KOPT-K1 (cell line): ENCODE results near the gene DDX1.
"Not testable (repeated sequence)": the region's sequence is repeated elsewhere in the genome, so short reads cannot be mapped to it uniquely, and the experiment has no call there.

Experiments used
- H3K27ac ChIP-seq: fragments of 200-600 bp; sonication (generic); 2 replicates; pipeline ENCODE4 v1.5.1; 2016; ENCODE audit warnings: antibody characterized with exemption, mild to moderate bottlenecking, low read depth, low read length; ENCODE audit not compliant: poor library complexity, severe bottlenecking
- H3K36me3 ChIP-seq: fragments of 200-600 bp; sonication (generic); 2 replicates; pipeline ENCODE4 v1.5.1; 2017; ENCODE audit warnings: antibody characterized with exemption, mild to moderate bottlenecking, low read length, moderate library complexity; ENCODE audit not compliant: insufficient read depth
- H3K9me3 ChIP-seq: fragments of 200-600 bp; sonication (generic); 2 replicates; pipeline ENCODE4 v1.5.1; 2017; ENCODE audit warnings: antibody characterized with exemption, low read length, mild to moderate bottlenecking; ENCODE audit not compliant: insufficient read depth, poor library complexity, severe bottlenecking

The DDX1 gene

DNA sequence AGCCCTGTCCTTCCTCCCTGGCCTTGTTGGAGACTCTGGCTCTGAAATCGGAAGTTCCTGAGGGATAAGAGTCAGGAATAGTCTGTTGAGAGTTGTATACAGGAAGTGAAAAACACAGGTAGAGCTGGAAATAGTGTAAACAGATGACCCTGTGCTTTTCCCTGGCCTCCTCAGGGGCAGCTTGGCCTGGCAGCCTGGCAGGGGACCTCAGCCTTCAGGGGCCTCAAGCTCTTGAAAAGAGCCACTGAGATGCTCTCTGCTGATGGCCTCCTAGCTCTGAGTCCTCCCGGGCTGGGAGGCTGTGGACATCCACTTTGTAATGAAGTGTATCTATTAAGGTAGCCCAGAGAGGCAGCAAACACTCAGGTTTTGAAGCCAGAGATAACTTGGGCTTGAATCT, 79.3 kb downstream of the DDX1 start:
- Histone ChIP-seq H3K27ac (no peak overlapping the region), H3K36me3 (no peaks in the 10 kb centered on the region), H3K9me3 (no peaks in the 10 kb centered on the region)

- no peak overlapping the region for H3K27ac ChIP-seq
- no peaks in the 10 kb centered on the region for H3K36me3 ChIP-seq
- H3K9me3 ChIP-seq = no peaks in the 10 kb centered on the region
Measured at GRCh38 chr2:15671409-15671808, 79.7 kb downstream of the DDX1 start.

DNA sequence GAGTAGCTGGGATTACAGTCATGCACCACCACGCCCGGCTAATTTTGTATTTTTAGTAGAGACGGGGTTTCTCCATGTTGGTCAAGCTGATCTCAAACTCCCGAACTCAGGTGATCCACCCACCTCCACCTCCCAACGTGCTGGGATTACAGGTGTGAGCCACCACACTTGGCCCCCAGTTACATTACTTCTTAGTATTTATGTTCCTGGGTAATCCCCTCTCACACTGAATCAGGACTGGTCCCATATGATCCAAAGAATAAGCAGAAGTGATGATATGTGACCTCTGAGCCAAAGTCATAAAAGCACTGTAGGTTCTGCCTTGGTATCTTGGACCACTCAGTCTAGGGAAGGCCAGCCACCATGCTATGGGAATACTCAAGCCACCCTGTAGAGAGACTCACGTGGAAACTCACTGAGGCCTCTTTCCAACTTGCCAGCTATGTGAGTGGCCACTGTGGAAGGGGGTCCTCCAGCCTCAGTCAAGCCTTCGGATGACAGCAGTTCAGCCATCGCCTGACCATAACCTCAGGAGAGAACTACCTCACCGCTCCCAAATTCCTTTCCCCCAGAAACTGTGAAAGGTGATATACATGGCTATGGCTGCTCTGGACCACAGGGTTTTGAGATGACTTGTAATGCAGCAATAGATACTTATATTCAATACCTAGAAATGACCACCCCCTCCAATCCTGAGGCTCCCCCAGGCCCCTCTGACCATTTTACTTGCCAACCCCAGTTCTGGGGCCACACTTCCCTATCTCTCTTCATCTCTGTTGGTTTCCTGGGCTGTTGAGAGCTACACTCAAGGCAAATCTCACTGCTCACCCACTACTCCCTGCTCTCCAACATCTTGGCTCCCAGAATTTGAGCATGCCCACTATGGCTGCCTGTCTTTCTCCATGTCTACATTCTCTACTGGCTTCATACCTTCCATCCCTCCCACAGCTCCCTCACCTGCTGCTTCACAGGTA, 80.5 kb downstream of the DDX1 start:
- H3K27ac ChIP-seq = no peak overlapping the region
- H3K9me3 ChIP-seq = no peaks in the 10 kb centered on the region
- H3K36me3 ChIP-seq = no peaks in the 10 kb centered on the region

DNA sequence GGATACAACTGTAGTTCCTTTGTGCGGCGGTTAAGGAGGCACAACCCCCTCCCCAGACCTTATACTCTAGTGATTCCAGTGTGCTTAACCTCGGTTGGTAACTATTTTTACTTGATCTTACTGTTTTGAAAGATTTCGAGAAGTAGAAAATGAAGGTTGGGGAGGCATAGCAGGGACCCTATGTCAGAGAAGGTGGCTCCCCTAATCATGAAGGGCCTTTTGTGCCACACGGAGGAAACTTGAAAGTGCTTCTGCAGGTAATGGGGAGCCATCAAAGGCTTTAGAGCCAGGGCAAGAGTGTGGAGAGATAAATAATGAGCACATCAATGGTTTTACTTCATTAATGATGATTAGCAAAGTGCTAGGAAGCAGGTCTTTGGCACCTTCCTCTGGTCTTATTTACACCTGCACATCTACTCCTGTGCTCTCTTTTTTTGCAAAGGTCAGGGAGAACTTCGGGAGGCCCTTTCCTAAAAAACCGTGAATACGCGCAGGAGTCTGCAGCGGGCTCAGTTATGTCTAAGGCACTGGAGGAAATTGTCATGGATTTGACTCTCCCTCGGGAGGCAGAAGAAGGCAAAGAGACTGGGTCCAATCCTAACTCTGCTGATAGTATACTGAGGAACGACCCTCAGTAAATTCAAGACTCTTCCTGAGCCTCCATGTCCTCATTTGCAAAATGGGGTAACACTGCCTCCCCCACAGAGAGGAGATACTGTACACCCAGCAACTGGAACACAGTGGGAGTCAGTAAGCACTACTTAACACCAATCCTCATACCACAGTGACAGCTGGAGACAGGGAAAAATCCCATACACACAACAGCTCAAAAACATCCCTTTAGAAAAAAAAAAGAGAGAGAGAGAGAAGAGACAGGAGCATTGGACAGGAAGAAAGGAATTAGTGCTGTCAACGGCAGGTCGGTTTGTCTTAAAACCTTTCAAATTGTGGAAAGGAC, 81.6 kb downstream of the DDX1 start:
- no peaks in the 10 kb centered on the region for H3K9me3 ChIP-seq
- H3K36me3 ChIP-seq = no peaks in the 10 kb centered on the region
- no peak overlapping the region for H3K27ac ChIP-seq

GRCh38 chr2:15673919-15674636, 82.4 kb downstream of the DDX1 start:
- Histone ChIP-seq H3K9me3 (no peaks in the 10 kb centered on the region), H3K27ac (no peak overlapping the region), H3K36me3 (no peaks in the 10 kb centered on the region)

DNA sequence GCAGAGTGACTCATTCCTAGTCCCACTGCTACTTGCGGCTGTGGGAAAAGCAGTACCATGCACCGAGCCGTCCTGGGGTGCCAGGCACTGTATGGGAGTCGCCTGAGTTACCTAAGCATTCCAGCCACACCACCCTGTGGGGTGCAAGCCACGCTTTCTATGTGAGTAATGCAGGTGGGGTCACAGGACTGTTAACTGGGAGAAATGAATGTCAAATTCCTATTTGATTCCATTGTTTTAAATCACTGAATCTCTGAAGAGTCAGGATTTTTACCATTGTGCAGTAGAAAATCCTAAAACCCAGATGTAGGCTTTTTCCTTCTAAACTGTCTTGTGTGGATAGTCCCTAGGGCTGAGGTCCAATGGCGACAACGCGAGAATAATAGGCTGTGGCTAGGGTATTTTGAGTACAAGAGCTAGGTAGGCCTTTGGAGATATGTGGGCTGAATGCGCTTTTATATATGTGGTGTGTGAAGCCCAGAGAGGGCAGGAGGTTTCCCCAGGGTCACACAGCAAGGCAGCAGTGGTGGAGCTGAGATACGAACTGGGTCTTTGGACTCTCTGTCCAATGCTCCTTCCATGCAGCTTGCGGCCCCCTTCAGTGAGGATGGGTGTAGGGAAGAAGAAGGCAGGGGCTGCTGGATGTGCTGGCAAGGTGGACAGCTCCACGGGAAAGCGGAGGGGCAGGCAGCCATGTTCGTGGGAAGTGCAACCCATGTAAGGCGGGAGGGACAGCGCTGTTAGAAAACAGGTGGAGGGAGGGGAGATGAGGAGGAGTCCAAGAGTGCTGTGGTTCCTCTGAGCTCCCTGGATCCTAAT, 83.2 kb downstream of the DDX1 start:
- no peak overlapping the region for H3K27ac ChIP-seq
- H3K9me3 ChIP-seq = no peaks in the 10 kb centered on the region
- H3K36me3 ChIP-seq = no peaks in the 10 kb centered on the region

GRCh38 chr2:15675456-15676195, 84.0 kb downstream of the DDX1 start:
- Histone ChIP-seq H3K27ac (no peak overlapping the region), H3K36me3 (no peaks in the 10 kb centered on the region), H3K9me3 (no peaks in the 10 kb centered on the region)

DNA sequence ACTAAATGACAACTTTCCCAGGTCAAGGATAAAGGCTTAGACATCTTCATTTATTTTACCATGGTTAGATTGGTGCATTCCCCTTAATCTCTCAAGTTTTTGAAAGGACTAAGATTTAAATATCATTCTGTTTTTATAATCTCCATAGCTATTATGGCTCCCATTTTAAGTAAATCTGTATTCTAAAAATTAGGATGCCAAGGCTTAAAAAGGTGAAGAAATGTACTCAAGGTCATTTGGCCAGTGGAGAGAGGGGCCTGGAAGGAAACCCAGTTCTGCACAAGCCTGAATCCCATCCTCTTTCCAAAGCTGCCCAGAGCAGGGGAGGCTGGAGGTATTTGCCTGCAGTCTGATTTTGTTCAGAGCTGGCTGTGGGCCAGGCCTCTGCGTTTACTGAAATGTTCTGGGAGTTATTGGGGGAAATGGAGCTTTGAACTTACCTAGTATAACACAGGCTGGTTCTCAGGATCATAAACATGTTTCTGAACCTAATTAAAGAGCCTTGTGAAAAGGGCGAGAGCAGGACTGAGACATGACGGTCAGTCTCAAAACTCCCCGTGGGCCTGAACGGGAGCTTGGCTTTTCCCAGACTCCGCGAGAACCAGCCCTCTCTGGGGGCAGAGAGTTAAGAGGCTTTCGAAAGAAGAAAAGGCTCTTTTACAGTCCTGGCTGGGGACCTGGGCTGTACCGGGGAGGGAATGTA, 85.6 kb downstream of the DDX1 start:
- Histone ChIP-seq H3K36me3 (no peaks in the 10 kb centered on the region), H3K27ac (no peak overlapping the region), H3K9me3 (no peaks in the 10 kb centered on the region)

DNA sequence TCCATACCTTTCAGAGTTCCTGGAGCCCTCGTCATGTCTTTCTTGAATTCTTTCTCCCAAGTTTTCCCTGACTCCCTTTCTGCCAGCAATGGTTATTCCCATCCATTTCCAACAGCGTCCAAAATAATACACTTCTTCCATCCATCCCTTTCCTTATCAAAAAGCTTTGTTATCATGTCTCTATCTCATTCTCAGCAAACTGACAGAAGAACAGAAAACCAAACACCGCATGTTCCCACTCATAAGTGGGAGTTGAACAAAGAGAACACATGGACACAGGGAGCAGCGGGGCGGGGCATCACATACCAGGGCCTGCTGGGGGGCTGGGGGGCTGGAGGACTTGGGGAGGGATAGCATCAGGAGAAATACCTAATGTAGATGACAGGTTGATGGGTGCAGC, 86.7 kb downstream of the DDX1 start:
- no peaks in the 10 kb centered on the region for H3K9me3 ChIP-seq
- H3K36me3 ChIP-seq = no peaks in the 10 kb centered on the region
- no peak overlapping the region for H3K27ac ChIP-seq

DNA sequence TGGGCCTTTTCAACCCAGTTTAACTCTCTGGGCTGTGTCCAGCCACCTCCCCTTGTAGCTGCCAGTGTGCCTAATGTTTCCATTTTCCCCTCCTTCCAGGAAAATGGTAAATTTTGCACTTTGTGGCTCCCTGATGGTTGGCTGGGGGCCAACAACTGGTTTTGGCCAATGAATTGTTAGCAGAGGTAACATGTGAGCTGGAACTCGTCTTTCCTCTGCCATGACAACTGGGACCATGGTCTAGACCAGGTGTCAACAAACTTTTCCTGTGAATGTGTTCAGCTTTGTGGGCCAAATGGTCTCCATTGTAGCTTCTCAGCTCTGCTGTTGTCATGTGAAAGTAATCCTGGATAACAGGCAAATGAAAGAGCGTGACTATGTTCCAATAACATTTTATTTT, 87.2 kb downstream of the DDX1 start:
- Histone ChIP-seq H3K36me3 (no peaks in the 10 kb centered on the region), H3K9me3 (no peaks in the 10 kb centered on the region), H3K27ac (no peak overlapping the region)

GRCh38 chr2:15679386-15679924, 87.8 kb downstream of the DDX1 start:
- H3K27ac ChIP-seq = no peak overlapping the region
- no peaks in the 10 kb centered on the region for H3K36me3 ChIP-seq
- H3K9me3 ChIP-seq = no peaks in the 10 kb centered on the region

GRCh38 chr2:15680132-15680531, 88.5 kb downstream of the DDX1 start:
- H3K9me3 ChIP-seq, H3K27ac ChIP-seq: not testable (repeated sequence)

More at GRCh38 chr2:15680132-15680531, 88.5 kb downstream of the DDX1 start:
- not testable (repeated sequence) for H3K36me3 ChIP-seq
